GM19238 (cell line): ENCODE measurements around the gene EOGT.

Experiments used
- DNase-seq: peaks from one replicate; pipeline ENCODE4 v3.0.0; 2011; ENCODE audit warnings: low spot score; ENCODE audit not compliant: insufficient read length

EOGT gene

GRCh38 chr3:69013253-69014021, at the start of gene EOGT:
EOGT (minus strand) TSS chr3:69013684; CDS start chr3:69009846, 3,838 bp downstream.
- peak; percentile 80 for DNase-seq

- DNase-seq = no peak
Measured at GRCh38 chr3:69059688-69060087, 46.2 kb upstream of the EOGT start.

- DNase-seq = no peak
Measured at GRCh38 chr3:69058947-69059224, 45.4 kb upstream of the EOGT start.

GRCh38 chr3:69058180-69058946, 44.9 kb upstream of the EOGT start:
- DNase-seq = no peak

- no peak for DNase-seq
Measured at GRCh38 chr3:69052472-69052898, 39.0 kb upstream of the EOGT start.

- peak; percentile 66 for DNase-seq
Measured at GRCh38 chr3:69051756-69052471, 38.4 kb upstream of the EOGT start, which contains the start of gene TMF1. TMF1 (minus strand) TSS chr3:69052333; CDS start chr3:69052086, 247 bp downstream.

- DNase-seq = no peak
Measured at GRCh38 chr3:69048990-69049389, 35.5 kb upstream of the EOGT start.

GRCh38 chr3:69044608-69045007, 31.1 kb upstream of the EOGT start:
- no peak for DNase-seq

- DNase-seq = no peak
Measured at GRCh38 chr3:69033470-69033869, 20.0 kb upstream of the EOGT start.

- no peak for DNase-seq
Measured at GRCh38 chr3:69032737-69033136, 19.3 kb upstream of the EOGT start.

GRCh38 chr3:69032142-69032541, 18.7 kb upstream of the EOGT start:
- no peak for DNase-seq

GRCh38 chr3:69031635-69032034, 18.2 kb upstream of the EOGT start:
- no peak for DNase-seq

- DNase-seq = no peak
Measured at GRCh38 chr3:69020857-69021256, 7.4 kb upstream of the EOGT start.

- no peak for DNase-seq
Measured at GRCh38 chr3:69020424-69020823, 6.9 kb upstream of the EOGT start.

- no peak for DNase-seq
Measured at GRCh38 chr3:69016901-69017300, 3.4 kb upstream of the EOGT start.

GRCh38 chr3:69016102-69016501, 2.6 kb upstream of the EOGT start:
- DNase-seq = no peak

- no peak for DNase-seq
Measured at GRCh38 chr3:69014022-69014580, 617 bp upstream of the EOGT start.

GRCh38 chr3:69012800-69013252, 658 bp downstream of the EOGT start:
- no peak for DNase-seq

GRCh38 chr3:69012100-69012799, 1.2 kb downstream of the EOGT start:
- DNase-seq = no peak

- DNase-seq = no peak
Measured at GRCh38 chr3:69011096-69011730, 2.3 kb downstream of the EOGT start.
